NCI-H1694 treated with DMSO at 0.1 percent for 48 hours (cell line): Measurements from ENCODE around the gene AVPR1B.
"Not testable (repeated sequence)": the region's sequence is repeated elsewhere in the genome, so short reads cannot be mapped to it uniquely, and the experiment has no call there.

ENCODE experiments used
- DNase-seq: peaks from one replicate; lab custom pipeline; 2025; lab: John Stamatoyannopoulos, UW

AVPR1B gene

GRCh38 chr1:206080026-206080820, 37.0 kb downstream of the AVPR1B start:
- no peak for DNase-seq

- DNase-seq: no peak
These were observed 38.1 kb downstream of the AVPR1B start for GRCh38 chr1:206079135-206079534.

DNA sequence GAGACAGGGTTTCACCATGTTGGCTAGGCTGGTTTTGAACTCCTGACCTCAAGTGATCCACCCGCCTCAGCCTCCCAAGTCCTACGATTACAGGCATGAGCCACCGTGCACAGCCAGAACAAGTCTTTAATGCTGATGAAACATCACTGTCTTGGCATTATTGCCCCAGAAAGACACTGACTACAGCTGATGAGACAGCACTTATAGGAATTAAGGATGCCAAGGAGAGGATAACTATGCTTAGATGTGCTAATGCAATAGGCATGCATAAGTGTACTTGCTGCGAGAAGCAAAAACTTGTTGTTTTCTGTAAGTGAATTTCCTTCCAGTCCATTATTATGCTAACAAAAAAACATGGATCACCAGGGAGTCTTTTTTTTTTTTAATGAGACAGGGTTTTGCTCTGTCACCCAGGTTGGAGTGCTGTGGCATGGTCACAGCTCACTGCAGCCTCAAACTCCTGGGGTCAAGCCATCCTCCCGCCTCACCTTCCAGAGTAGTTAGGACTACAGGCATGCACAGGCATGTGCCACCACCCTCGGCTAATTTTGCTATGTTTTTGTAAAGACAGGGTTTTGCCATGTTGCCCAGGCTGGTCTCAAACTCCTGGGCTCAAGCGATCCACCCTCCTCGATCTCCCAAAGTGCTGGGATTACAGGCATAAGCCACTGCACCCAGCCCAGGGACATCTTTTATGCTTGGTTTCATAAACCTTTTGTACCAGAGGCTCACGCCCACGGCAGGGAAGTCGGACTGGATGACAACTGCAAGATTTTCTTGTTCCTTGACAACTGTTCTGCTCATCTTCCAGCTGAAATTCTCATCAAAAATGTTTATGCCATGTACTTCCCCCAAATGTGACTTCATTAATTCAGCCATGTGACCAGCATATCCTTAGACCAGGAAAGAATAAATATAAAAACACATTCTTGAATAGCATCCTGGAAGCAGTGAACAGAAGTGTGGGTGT, 41.1 kb downstream of the AVPR1B start:
- DNase-seq: no peak

GRCh38 chr1:206074839-206075238, 42.3 kb downstream of the AVPR1B start:
- DNase-seq: no peak

DNA sequence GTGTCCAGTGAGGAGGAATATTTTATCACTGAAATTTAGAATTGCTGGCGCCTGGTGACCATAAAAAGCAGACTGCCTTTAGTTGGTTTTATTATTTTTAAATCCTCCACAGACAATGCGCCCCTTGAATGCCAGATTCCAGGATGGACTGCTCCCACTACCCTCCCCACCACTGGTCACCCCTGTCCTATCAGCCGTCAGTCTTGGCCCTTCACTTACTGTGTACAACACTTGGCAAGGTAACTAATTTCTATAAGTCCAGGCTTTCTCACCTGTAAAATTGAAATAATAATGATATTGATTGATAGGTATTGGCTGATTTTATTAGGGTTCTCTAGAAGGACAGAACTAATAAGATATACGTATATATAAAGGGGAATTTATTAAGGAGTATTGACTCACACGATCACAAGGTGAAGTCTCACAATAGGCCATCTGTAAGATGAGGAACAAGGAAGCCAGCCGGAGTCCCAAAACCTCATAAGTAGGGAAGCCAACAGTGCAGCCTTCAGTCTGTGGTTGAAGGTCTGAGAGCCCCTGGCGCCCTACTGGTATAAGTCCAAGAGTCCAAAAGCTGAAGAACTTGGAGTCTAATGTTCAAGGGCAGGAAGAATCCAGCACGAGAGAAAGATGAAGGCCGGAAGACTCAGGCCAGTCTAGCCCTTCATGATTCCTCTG, 46.4 kb downstream of the AVPR1B start:
- no peak for DNase-seq

GRCh38 chr1:206068314-206068713, 48.9 kb downstream of the AVPR1B start:
- no peak for DNase-seq

GRCh38 chr1:206067486-206068227, 49.5 kb downstream of the AVPR1B start:
- no peak for DNase-seq

GRCh38 chr1:206066479-206067171, 50.6 kb downstream of the AVPR1B start:
- no peak for DNase-seq

GRCh38 chr1:206065547-206066145, 51.5 kb downstream of the AVPR1B start:
- DNase-seq: no peak

- not testable (repeated sequence) for DNase-seq
These were observed 52.7 kb downstream of the AVPR1B start for GRCh38 chr1:206064501-206064900.

GRCh38 chr1:206064001-206064400, 53.2 kb downstream of the AVPR1B start:
- not testable (repeated sequence) for DNase-seq

GRCh38 chr1:206062464-206062863, 54.7 kb downstream of the AVPR1B start:
- DNase-seq: no peak

- no peak for DNase-seq
These were observed 56.3 kb downstream of the AVPR1B start for GRCh38 chr1:206060844-206061243.
